GM18868 (cell line): Measurements from ENCODE around the gene BMPER.

Experiments used
- ATAC-seq: cut with Tn5 transposase; IDR thresholded peaks from one replicate; pipeline ENCODE4 v1.9.1; 2021; ENCODE audit warnings: mild to moderate bottlenecking, moderate library complexity; ENCODE audit not compliant: unreplicated experiment

The BMPER gene

GRCh38 chr7:33887266-33887975 is 17.9 kb upstream of the BMPER start:
- no peak for ATAC-seq

- ATAC-seq, result no peak
Measured at GRCh38 chr7:33888166-33888565, 17.2 kb upstream of the BMPER start.

DNA sequence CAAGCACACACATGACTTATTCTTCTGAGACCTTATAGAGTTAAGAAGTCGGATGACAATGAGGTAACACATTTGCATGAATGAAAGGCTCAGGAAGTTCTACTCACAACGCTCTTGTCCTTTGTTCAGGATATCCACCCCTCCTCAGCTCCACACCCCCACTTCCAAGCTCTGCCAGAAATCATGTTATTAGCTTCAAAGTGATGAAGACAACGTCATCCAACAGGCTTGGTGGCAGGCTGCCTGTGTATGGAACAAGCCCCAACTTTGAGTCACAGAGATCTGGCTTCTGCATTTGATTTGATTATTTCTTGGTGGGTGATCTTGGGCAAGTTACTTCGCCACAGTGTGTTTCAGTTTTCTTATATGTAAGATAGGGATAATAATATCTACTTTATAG is 12.4 kb upstream of the BMPER start:
- ATAC-seq, result no peak

- ATAC-seq, result no peak
Measured at GRCh38 chr7:33893377-33893776, 12.0 kb upstream of the BMPER start.

DNA sequence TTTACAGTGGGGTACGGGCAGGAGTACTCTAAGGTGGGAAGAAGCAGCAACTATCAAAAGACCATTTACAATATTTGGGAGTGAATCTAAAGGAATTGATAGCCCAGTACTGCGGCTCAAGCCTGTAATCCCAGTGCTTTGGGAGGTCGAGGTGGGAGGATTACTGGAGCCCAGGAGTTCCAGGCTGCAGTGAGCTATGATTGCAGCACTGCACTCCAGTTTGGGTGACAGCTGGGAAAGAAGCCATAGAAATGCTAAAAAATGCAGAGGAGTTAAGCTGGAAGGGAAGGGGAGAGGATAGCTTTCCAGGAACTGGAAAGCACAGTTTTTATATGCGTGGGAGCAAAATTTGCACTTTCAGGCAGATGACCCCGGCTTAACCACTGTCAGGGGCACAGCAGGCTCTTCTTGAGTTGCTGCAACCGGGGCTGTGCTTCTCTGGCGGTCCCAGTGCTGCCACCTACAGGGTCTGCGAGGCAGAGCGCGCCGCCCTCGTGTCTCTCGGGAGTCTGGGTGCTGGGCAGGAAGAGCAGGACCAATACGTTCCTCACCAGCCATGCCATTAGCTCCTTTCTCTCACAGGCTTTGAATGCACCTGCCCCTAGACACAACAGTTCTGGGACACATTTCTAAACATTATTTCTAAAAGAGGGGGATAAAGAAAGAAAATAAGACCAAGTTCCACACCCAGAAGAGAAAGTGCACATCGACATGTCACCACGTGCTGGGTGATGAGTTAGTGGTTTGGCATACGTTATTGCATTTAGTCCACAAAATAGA is 10.1 kb upstream of the BMPER start:
- ATAC-seq, result peak; percentile 100

DNA sequence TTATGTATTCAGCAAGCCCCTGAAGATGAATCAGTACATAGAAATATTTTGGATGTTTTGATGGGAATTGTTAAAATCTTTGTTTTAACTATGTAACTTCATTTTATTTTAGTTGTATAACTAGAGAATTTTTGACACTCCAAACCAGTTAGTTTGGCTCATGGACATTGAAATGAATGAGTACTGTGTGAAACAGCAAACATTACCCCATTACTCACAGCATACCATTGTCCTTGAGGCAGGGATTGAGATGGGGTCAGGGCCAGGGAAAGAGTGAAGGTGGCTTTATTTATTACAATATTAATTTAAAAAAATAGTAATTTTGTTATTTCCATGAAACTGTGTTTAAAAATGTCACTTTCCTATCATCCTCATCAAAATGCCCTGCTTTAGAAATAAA is 4.8 kb upstream of the BMPER start:
- no peak for ATAC-seq

- ATAC-seq, result no peak
Measured at GRCh38 chr7:33901199-33901598, 4.1 kb upstream of the BMPER start.

DNA sequence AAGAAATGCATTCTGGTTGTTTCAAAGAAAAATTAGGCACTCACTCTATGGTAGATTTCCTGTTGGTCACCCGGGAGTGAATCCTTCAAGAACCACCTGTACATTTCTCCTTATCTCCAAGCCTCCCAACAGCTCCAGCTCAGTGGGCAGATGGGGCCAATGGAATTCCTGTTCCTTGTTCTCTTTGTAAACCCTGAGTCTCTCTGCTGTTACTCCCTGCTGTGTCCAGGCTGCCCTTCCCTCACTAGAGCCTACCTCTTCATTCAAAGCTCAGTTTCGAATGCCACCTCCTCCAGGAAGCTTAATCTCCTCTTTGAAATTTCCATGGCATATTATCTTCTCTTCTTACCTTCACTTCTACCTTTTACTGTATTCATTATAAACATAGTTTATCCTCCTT is 3.5 kb upstream of the BMPER start:
- ATAC-seq, result no peak

DNA sequence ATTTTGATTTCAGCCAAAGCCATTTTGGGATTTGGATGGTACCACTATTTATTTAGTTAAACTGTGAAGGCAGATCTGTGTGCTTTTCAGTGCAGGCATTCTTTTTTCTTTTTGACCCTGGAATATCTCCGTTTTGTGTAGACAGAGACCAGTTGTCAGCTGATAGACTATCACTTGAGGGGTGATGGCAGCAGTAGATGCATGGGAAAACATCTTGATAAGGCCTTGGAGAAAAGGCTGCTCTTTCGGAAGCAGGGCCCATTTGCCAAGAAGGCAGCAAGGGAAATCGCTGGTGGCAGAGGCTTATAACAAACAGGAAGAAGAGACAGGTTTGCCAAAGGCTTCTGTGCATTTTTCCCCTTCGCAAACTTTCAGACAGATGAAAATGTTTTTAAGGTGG is 2.6 kb upstream of the BMPER start:
- no peak for ATAC-seq

DNA sequence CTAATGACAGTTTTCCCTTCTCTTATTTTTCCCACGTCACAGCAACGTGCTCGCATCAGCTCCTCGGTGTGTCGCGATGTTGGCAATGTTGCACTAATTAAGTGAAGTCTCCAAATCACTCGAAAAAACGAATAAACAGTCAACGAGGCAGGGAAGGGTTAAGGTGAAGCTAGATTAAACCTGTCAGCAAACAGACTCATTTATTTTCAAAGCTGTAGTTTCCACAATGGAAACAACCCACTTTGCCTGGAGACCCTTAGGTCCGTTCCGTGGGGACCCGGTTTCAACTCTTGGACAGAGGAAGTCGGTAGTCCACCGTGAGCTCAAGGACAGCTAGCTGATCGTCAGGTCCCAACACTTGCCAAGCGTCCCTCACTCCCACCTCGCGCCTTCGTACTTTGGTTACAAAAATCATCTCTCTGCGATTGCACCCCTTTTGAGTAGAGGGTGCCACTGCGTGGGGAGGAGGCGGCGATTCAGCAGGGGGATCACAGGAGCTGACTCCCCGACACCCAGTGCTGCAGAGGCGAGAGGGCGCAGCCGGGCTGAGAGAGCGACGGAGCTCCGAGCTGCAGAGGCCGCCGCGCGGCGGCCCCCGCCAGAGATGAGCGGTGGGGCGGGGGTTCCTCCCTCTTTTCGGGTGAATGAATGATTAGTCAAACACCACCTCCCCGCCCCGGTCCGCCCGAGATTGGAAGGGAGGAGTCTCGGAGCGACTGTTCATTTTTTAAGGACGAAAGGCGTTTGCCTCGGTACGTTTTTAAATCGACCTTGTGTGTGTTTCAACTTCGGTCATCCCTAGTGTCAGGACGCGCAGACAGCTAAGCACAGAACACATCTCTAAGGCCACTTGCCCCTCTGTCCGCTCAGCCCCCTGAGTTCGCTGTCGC is 1.3 kb upstream of the BMPER start:
- ATAC-seq, result peak; percentile 21

DNA sequence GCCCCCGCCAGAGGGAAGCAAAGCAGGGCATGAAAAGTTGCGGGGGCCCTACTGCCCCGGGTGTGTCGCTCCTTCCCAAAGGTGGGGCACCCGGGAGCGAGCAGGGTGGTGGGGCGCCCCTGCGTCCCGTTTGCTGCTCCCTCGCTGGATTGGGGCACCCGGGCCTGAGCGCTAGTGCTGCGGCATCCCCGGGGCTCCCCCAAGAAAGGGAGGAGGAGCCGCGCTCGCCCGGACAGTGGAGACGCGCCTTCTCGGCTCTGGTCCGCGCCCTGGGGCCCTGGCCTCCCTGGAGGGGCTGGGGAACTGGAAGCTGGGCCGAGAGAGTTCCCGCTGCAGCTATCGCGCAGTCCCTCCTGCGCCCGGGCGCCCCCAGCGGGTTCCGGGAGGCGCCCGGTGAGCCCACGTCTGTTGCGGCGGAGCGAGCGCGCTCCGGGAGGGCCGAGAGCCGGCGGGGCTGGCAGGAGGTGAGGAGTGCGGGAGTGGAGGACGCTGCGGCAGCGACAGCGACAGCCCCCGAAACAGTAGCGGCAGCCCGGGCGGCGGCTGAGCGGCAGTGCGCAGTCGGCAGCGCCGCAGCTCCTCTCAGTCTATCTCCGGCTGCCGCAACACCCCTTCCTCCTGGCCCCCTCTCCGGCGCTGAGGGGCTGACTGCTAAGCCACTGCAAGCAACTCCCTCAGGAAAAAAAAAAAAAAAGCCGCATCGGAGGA is 504 bp upstream of the BMPER start:
- ATAC-seq, result peak; percentile 56

DNA sequence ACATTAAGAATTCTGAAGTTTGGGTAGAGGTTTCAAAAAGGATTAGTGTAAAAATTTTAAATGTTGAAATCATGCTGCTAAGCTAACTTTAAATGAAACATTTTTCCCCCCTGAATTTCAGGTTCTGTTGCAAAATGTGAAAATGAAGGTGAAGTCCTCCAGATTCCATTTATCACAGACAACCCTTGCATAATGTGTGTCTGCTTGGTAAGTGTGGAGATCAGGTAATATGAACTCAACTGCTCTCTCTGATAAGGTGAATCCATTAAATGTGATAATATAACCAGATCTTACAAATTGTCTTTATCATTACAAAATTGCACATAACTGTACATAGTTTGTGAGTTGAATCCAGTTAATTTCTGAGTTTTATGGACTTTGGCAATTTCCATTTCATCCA is 1.4 kb downstream of the BMPER start:
- no peak for ATAC-seq

- ATAC-seq, result no peak
Measured at GRCh38 chr7:33907625-33908024, 2.3 kb downstream of the BMPER start.

DNA sequence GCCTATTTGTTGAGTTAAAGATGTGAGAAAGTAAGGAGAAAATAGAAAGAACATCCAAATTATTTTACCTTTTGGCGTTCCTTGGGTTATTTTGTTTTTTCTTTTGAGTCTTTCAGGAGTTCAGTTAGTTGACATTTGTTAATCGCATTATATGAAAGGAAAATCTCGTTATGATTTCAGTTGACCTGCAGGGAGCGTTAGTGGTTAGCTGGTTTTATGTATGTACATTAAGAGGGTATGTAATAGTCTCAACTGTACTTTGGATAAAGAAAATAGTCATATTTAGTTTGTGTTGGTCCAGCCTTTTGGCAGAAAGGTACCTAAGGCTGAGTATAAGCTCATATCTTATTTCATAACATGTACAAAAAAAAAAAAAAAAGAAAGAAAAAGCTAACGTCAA is 4.0 kb downstream of the BMPER start:
- ATAC-seq, result no peak

DNA sequence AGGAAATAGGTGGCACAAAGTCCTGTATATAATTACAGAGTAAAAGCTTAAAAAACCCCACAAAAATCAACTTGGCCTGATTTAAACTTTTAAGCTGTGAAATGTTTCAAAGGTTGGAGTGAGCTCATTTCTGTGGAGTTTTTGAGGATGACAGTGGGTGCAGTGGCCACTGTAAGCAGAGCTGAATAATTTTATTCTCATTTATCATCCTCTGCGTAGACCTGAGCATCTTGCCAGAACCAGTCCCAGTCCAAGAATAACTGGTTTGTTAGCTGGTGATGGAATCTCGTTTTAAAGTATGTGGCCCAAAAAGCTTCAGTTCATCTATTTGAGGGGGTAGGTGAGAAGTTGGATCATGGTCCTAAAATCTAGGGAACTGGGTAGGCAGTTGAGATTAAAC is 4.4 kb downstream of the BMPER start:
- ATAC-seq, result no peak

DNA sequence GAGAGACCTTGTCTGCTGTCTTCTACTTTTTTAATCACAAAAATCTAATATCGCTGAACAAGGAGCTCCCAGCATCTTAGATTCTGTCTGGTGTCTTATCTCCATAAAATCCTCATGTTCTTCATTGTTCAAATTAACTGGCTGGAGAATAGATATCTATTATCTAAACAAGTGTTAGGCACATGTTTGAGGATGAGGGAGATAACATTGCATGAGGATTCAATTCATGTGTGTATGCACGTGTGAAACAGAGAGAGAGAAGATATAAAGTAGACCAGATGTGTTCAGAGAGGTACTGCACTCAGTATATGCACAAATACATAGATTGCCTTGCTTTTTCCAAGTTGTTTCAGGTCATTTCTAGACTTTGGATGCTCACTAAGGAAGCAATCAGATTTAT is 5.4 kb downstream of the BMPER start:
- no peak for ATAC-seq

- no peak for ATAC-seq
Measured at GRCh38 chr7:33916357-33917081, 11.2 kb downstream of the BMPER start.

DNA sequence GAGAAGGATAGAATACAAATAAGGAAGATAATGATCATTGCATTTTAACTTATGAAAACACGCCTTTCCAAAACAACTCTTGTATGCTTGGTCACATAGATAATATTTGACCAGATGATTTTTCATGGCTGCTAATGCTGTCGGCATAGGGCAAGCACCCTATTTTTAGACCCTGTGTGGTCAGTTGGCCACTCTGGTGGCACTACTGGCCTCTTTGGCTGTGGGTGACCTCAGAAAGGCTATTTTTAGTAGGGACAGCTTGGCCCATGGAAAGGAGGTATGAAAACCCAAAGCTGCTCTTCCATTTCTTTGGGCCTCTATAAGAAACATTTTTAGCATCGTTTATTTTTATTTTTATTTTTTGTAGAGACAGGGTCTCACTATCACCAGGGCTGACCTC is 12.3 kb downstream of the BMPER start:
- ATAC-seq, result no peak

- ATAC-seq, result no peak
Measured at GRCh38 chr7:33918438-33919143, 13.3 kb downstream of the BMPER start.

DNA sequence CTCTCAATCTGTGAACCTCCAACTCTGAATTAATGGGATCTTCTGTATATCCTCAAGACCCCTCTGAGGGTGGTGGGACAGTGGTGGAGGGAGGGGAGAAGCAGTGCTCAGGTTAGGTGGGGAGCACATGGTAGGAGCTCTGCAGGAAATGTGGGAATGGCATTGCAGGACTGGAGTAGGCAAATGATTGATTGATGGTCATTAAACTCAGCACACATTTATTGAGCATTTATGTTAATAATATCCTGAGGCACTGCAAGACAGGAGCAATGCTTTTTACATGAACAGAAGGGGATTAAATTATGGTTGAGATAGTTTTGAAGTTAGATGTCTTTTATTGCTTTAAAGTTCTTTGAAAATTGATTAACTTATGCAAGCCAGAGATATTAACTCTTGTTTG is 14.1 kb downstream of the BMPER start:
- no peak for ATAC-seq
